WTC11 (cell line): Measurements from ENCODE around the gene HOMER2.

Source experiments
- IRF2 ChIP-seq: sonication (generic); formaldehyde crosslinking; IDR thresholded peaks from 2 replicates; pipeline ENCODE4 v1.8.0; 2022; ENCODE audit warnings: low read depth, missing genetic modification reagents, borderline replicate concordance
- KAT7 ChIP-seq: sonication (generic); formaldehyde crosslinking; IDR thresholded peaks from 2 replicates; pipeline ENCODE4 v1.8.1; 2023; ENCODE audit warnings: missing genetic modification reagents, mild to moderate bottlenecking, borderline replicate concordance
- NFYB ChIP-seq: sonication (generic); formaldehyde crosslinking; conservative IDR thresholded peaks from 2 replicates; pipeline ENCODE4 v1.8.0; 2022; ENCODE audit warnings: low read depth, missing genetic modification reagents
- NR2C2 ChIP-seq: sonication (generic); formaldehyde crosslinking; IDR thresholded peaks from 2 replicates; pipeline ENCODE4 v1.8.0; 2022; ENCODE audit warnings: mild to moderate bottlenecking, missing genetic modification reagents
- SMAD4 ChIP-seq: sonication (generic); formaldehyde crosslinking; IDR thresholded peaks from 2 replicates; pipeline ENCODE4 v1.8.0; 2022; ENCODE audit warnings: mild to moderate bottlenecking, missing genetic modification reagents
- ZNF232 ChIP-seq: sonication (generic); formaldehyde crosslinking; IDR thresholded peaks from 2 replicates; pipeline ENCODE4 v1.8.0; 2022; ENCODE audit warnings: mild to moderate bottlenecking, missing genetic modification reagents
- TF ChIP-seq, protein P1 (sequence below): sonication (generic); formaldehyde crosslinking; IDR thresholded peaks from 2 replicates; pipeline ENCODE4 v1.8.1; 2023; ENCODE audit warnings: mild to moderate bottlenecking, missing genetic modification reagents, moderate library complexity
- TF ChIP-seq, protein P2 (sequence below): fragments of 200-600 bp; IDR thresholded peaks from 2 replicates; pipeline ENCODE4 v1.8.0; 2022; ENCODE audit warnings: antibody characterized with exemption
- TF ChIP-seq, protein P3 (sequence below): sonication (generic); formaldehyde crosslinking; IDR thresholded peaks from 2 replicates; pipeline ENCODE4 v1.8.1; 2022; ENCODE audit warnings: mild to moderate bottlenecking, missing genetic modification reagents, moderate library complexity, borderline replicate concordance
- TF ChIP-seq, protein P4 (sequence below): sonication (generic); formaldehyde crosslinking; IDR thresholded peaks from 2 replicates; pipeline ENCODE4 v1.8.1; 2023; ENCODE audit warnings: mild to moderate bottlenecking, moderate library complexity, missing genetic modification reagents
- TF ChIP-seq, protein P5 (sequence below): sonication (generic); formaldehyde crosslinking; IDR thresholded peaks from 2 replicates; pipeline ENCODE4 v1.8.0; 2022; ENCODE audit warnings: mild to moderate bottlenecking, missing genetic modification reagents
- TF ChIP-seq, protein P6 (sequence below): sonication (generic); formaldehyde crosslinking; conservative IDR thresholded peaks from 2 replicates; pipeline ENCODE4 v1.8.1; 2022; ENCODE audit warnings: mild to moderate bottlenecking, missing genetic modification reagents

DNA sequence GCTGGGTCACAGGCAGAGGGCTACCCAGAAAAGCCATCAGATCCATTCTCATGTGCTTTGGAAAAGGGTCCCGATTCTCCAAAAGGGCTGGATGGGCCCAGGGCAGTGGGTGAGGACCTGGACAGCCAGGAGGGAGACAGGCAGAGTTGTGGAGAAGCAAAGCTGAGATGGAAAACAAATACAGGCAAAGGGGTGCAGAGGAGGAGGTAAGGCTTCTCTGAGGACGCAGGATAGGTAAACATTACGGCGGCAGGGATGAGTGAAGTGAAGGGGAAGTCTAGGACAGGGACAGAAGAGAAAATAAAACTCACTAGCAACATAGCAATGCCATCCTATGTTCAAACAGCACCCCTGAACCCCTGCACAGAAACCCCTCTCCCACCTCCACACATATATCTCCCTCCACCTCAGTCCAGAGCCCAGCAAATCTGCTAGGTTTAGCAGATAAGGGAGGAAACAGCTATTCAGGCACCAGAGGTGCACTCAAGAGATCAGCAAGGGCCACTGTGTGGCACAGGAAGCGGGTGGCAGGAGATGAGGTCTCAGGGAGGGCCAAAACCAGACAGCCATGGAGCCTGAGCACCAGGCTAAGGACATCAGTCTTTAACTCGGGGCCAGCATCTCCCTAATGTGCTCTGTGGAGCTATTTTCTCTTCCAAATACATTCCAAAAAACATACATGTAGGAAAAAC is 51.3 kb downstream of the HOMER2 start:
- TF ChIP-seq KAT7 (CRISPR knock-in tag) (no peak), NR2C2 (CRISPR knock-in tag) (no peak), NFYB (CRISPR knock-in tag) (no peak), ZNF232 (CRISPR knock-in tag) (no peak), SMAD4 (no peak), IRF2 (no peak)
- TF ChIP-seq, protein P1, sequence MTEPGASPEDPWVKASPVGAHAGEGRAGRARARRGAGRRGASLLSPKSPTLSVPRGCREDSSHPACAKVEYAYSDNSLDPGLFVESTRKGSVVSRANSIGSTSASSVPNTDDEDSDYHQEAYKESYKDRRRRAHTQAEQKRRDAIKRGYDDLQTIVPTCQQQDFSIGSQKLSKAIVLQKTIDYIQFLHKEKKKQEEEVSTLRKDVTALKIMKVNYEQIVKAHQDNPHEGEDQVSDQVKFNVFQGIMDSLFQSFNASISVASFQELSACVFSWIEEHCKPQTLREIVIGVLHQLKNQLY, result no peak
- TF ChIP-seq, protein P2, sequence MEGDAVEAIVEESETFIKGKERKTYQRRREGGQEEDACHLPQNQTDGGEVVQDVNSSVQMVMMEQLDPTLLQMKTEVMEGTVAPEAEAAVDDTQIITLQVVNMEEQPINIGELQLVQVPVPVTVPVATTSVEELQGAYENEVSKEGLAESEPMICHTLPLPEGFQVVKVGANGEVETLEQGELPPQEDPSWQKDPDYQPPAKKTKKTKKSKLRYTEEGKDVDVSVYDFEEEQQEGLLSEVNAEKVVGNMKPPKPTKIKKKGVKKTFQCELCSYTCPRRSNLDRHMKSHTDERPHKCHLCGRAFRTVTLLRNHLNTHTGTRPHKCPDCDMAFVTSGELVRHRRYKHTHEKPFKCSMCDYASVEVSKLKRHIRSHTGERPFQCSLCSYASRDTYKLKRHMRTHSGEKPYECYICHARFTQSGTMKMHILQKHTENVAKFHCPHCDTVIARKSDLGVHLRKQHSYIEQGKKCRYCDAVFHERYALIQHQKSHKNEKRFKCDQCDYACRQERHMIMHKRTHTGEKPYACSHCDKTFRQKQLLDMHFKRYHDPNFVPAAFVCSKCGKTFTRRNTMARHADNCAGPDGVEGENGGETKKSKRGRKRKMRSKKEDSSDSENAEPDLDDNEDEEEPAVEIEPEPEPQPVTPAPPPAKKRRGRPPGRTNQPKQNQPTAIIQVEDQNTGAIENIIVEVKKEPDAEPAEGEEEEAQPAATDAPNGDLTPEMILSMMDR, result no peak
- TF ChIP-seq, protein P3, sequence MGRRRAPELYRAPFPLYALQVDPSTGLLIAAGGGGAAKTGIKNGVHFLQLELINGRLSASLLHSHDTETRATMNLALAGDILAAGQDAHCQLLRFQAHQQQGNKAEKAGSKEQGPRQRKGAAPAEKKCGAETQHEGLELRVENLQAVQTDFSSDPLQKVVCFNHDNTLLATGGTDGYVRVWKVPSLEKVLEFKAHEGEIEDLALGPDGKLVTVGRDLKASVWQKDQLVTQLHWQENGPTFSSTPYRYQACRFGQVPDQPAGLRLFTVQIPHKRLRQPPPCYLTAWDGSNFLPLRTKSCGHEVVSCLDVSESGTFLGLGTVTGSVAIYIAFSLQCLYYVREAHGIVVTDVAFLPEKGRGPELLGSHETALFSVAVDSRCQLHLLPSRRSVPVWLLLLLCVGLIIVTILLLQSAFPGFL (CRISPR knock-in tag), result no peak
- TF ChIP-seq, protein P4, sequence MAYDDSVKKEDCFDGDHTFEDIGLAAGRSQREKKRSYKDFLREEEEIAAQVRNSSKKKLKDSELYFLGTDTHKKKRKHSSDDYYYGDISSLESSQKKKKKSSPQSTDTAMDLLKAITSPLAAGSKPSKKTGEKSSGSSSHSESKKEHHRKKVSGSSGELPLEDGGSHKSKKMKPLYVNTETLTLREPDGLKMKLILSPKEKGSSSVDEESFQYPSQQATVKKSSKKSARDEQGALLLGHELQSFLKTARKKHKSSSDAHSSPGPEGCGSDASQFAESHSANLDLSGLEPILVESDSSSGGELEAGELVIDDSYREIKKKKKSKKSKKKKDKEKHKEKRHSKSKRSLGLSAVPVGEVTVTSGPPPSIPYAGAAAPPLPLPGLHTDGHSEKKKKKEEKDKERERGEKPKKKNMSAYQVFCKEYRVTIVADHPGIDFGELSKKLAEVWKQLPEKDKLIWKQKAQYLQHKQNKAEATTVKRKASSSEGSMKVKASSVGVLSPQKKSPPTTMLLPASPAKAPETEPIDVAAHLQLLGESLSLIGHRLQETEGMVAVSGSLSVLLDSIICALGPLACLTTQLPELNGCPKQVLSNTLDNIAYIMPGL (CRISPR knock-in tag), result no peak
- TF ChIP-seq, protein P5, sequence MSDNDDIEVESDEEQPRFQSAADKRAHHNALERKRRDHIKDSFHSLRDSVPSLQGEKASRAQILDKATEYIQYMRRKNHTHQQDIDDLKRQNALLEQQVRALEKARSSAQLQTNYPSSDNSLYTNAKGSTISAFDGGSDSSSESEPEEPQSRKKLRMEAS (CRISPR knock-in tag), result no peak
- TF ChIP-seq, protein P6, sequence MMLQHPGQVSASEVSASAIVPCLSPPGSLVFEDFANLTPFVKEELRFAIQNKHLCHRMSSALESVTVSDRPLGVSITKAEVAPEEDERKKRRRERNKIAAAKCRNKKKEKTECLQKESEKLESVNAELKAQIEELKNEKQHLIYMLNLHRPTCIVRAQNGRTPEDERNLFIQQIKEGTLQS (CRISPR knock-in tag), result no peak
